Measurements from ENCODE around the gene CEP131. TPM values are rescaled to one million over a fixed set of nuclear protein-coding genes. Genes with fewer than 3 reads are reported as not detected.
"Not testable (repeated sequence)": the region's sequence is repeated elsewhere in the genome, so short reads cannot be mapped to it uniquely, and the experiment has no call there.

Gene CEP131
- polyA plus RNA-seq, 1 donor = 9.4 TPM

DNA sequence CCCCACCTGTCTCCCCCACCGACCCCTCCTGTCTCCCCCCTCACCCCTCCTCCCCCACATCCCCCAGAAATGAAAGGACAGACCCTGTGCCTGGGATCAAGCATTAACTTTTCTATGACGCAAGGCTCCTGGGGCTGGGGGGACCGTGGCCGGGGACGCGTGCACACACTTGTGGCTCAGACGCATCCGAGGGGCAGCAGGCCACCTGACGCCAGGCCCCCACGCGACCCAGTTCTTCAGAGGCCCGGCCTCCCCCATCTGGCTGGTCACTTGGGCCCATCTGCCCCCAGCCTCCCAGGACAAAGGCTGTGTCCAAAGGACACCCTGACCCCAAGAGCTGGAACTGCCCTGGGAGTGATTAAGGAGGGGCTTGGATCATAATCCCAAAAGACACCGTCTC is 71.5 kb downstream of the CEP131 start:
- no peak for DNase-seq (ENCODE audit: low read depth)

GRCh38 chr17:81150377-81151077 is 72.2 kb downstream of the CEP131 start:
- DNase-seq (ENCODE audit: low read depth) = no peak

GRCh38 chr17:81148986-81149533 is 73.7 kb downstream of the CEP131 start:
- no peak for DNase-seq (ENCODE audit: low read depth)

- no peak for DNase-seq (ENCODE audit: low read depth)
Observed at GRCh38 chr17:81148571-81148970, 74.2 kb downstream of the CEP131 start.

- DNase-seq (ENCODE audit: low read depth) = no peak
Observed at GRCh38 chr17:81147701-81148100, 75.1 kb downstream of the CEP131 start.

DNA sequence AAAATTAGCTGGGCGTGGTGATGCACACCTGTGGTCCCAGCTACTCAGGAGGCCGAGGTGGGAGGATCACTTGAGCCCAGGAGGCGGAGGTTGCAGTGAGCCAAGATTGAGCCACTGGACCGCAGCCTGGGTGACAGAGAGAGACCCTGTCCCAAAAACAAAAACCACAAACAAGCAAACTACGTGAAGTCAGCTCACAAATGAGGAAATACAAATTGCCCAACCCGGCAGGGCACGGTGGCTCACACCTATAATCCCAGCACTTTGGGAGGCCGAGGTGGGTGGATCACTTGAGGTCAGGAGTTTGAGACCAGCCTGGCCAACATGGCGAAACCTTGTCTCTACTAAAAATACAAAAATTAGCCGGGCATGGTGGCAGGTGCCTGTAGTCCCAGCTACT is 76.6 kb downstream of the CEP131 start:
- not testable (repeated sequence) for DNase-seq (ENCODE audit: low read depth)

DNA sequence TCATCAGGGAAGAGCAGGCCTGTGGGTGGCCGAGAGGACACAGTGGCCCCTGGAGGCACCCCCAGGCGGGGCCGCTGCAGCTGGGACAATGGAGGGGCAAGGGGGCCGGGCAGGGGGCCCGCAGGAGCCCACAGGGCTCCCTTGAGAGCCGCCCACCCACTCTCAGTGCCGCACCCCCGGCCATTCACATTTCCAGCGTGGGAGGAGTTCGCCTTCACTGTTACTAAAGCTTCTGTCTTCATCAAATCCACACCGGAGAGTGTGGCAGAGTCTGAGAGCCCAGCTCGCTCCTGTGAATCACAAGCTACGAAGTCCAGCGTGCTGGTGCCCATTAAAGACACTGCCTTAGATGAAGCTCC is 78.4 kb downstream of the CEP131 start:
- DNase-seq (ENCODE audit: low read depth) = no peak

- DNase-seq (ENCODE audit: low read depth) = no peak
Observed at GRCh38 chr17:81143717-81144422, 78.9 kb downstream of the CEP131 start.

DNA sequence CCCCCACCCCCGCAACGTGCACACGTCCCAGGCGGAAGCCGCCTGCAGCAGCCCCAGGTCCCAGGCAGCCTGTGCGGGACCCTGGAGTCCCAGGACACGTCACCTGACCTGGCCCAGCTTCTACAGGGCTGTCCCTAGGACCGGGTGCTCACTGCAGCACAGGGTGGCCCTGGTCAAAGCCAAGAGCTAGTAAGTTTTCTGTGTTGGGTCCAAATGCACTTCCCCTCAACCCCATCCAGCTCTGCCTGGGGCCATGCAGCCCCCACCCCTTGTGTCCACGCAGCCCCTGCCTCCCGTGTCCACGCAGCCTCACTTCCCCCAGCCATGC is 79.6 kb downstream of the CEP131 start:
- no peak for DNase-seq (ENCODE audit: low read depth)

GRCh38 chr17:81142301-81143199 is 80.2 kb downstream of the CEP131 start:
- DNase-seq (ENCODE audit: low read depth) = peak; percentile 47

- no peak for DNase-seq (ENCODE audit: low read depth)
Observed at GRCh38 chr17:81140695-81141094, 82.1 kb downstream of the CEP131 start.

DNA sequence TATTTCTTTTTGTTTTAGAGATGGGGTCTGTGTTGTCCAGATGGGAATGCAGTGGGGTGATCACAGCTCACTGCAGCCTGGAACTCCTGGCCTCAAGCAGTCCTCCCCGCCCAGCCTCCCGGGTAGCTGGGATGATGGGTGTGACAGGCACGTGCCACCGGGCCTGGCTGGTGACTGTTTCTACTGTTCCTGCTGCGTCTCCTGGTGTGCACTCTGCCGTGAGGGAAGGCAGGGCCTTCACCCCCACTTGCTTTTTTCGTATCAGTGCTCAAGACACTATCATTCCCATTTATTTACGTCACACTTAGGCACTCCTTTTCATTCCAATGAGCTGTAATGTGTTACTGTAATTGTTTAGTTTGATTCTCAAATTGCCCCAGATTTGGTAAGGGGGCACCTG is 82.7 kb downstream of the CEP131 start:
- no peak for DNase-seq (ENCODE audit: low read depth)

Other genes with a start within 250 kb of the CEP131 start
- 25.2 TPM for gene CHMP6, start 231.1 kb downstream of the CEP131 start, polyA plus RNA-seq (ENCODE audit: insufficient read length)
- gene BAIAP2, start 187.8 kb downstream of the CEP131 start, polyA plus RNA-seq (ENCODE audit: insufficient read length) = 15.4 TPM
- gene PVALEF, start 57.5 kb downstream of the CEP131 start, polyA plus RNA-seq (ENCODE audit: insufficient read length) = 0.72 TPM
- gene AATK, start 56.7 kb downstream of the CEP131 start, polyA plus RNA-seq (ENCODE audit: insufficient read length) = 10.7 TPM
- 15.5 TPM for gene TEPSIN, start 16.1 kb upstream of the CEP131 start, polyA plus RNA-seq (ENCODE audit: insufficient read length)
- gene NDUFAF8, start 16.4 kb upstream of the CEP131 start, polyA plus RNA-seq (ENCODE audit: insufficient read length) = 39.2 TPM
- gene SLC38A10, start 72.3 kb upstream of the CEP131 start, polyA plus RNA-seq (ENCODE audit: insufficient read length) = 52.9 TPM
- gene BAHCC1, start 172.5 kb upstream of the CEP131 start, polyA plus RNA-seq (ENCODE audit: insufficient read length) = 10.8 TPM